Right lobe of liver (tissue), 4 donors: ENCODE results near the gene PTPN1.

ENCODE experiments used
- POLR2A ChIP-seq: fragments of 450-650 bp; IDR thresholded peaks from one replicate; pipeline ENCODE4 v1.6.1; 2017; ENCODE audit warnings: antibody characterized with exemption, mild to moderate bottlenecking
- TF ChIP-seq, protein P1 (sequence below), 4 donors: fragments of 200-600 bp in 3 of 4; fragments of 450-650 bp in 1 of 4; IDR thresholded peaks; one replicate each; pipeline versions ENCODE4 v1.5.1 to v1.8.0; 2016 to 2022; ENCODE audit warnings: antibody characterized with exemption in 4 of 4, mild to moderate bottlenecking in 2 of 4
- donor health status: DM: no; HTN: no; CAD: no.
- donor health status: DM: no; HTN: no; CAD: no.
- donor health status: DM: no; HTN: yes; CAD: no.

DNA sequence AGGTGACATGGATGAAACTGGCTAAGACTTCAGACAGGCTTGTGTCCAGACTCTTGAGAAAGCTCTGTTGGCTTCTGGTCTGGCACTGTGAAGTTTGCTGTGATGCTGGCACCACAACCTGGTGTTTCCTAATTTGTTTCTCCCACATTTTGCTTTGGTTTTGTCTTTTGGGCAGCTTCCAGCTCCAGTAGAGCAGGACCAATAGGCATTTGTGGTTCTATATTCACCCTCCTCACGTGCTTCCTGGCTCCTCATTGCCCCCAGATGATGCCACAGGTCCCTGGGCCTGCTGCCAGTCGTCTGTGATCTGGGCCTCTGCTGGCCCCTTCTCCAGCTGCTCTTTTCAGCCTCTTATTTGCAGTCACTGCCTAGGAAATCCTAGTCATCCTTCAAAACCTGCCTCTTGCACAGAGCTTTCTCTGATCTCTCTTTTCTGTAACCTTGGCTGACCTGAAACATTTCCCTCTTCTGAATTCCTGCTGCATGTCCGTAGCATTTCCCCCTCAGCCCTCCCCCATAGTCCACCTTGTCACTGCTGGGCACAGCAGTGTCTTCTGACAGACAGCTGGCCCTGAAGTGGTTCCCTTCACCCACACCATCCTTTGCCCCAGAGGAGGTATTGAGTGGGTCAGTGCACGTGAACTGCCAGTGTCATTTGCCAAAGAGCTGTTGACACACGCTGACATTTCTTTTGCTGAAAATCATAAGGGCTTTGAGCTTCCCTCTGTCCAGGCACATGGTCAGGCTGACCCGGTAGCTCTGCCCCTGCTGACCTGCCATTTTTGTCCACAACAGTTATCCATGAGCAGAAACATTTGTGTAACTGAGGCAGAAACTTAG lies 63.0 kb downstream of the PTPN1 start:
- no peak for TF ChIP-seq POLR2A
- TF ChIP-seq, protein P1, sequence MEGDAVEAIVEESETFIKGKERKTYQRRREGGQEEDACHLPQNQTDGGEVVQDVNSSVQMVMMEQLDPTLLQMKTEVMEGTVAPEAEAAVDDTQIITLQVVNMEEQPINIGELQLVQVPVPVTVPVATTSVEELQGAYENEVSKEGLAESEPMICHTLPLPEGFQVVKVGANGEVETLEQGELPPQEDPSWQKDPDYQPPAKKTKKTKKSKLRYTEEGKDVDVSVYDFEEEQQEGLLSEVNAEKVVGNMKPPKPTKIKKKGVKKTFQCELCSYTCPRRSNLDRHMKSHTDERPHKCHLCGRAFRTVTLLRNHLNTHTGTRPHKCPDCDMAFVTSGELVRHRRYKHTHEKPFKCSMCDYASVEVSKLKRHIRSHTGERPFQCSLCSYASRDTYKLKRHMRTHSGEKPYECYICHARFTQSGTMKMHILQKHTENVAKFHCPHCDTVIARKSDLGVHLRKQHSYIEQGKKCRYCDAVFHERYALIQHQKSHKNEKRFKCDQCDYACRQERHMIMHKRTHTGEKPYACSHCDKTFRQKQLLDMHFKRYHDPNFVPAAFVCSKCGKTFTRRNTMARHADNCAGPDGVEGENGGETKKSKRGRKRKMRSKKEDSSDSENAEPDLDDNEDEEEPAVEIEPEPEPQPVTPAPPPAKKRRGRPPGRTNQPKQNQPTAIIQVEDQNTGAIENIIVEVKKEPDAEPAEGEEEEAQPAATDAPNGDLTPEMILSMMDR (IDR thresholded peaks at IDR 0.05), result peak in 1 of 4 donors; percentile 6
